ENCODE results near the gene AKAP9.

GRCh38 chr7:92028686-92029085 lies 88.0 kb downstream of the AKAP9 start:
- TF ChIP-seq EZH2 (IDR thresholded peaks at IDR 0.05; ENCODE audit: borderline replicate concordance, low read depth, low read length, poor library complexity, severe bottlenecking) (no peak), CTCF (conservative IDR thresholded peaks at IDR 0.05; ENCODE audit: low read depth, low read length) (no peak)

Data from A673 (cell line).